ENCODE measurements around the gene PPRC1.

PPRC1 gene

GRCh38 chr10:102101152-102101551 lies 31.7 kb upstream of the PPRC1 start:
- peak; percentile 32 for TF ChIP-seq CTCF (IDR thresholded peaks at IDR 0.05; ENCODE audit: control insufficient read depth, extremely low read depth, insufficient read depth)
- H3K4me3 ChIP-seq (ENCODE audit: low read depth, low read length) = no peak overlapping the region
- no peak for DNase-seq (ENCODE audit: low read depth)

- no peak for TF ChIP-seq CTCF (IDR thresholded peaks at IDR 0.05; ENCODE audit: control insufficient read depth, extremely low read depth, insufficient read depth)
- DNase-seq (ENCODE audit: low read depth) = no peak
- no peak overlapping the region for H3K4me3 ChIP-seq (ENCODE audit: low read depth, low read length)
Measured at GRCh38 chr10:102102421-102102820, 30.4 kb upstream of the PPRC1 start.

GRCh38 chr10:102106998-102107397 lies 25.8 kb upstream of the PPRC1 start:
- TF ChIP-seq CTCF (IDR thresholded peaks at IDR 0.05; ENCODE audit: control insufficient read depth, extremely low read depth, insufficient read depth) = no peak
- no peak for DNase-seq (ENCODE audit: low read depth)
- no peak overlapping the region for H3K4me3 ChIP-seq (ENCODE audit: low read depth, low read length)

DNA sequence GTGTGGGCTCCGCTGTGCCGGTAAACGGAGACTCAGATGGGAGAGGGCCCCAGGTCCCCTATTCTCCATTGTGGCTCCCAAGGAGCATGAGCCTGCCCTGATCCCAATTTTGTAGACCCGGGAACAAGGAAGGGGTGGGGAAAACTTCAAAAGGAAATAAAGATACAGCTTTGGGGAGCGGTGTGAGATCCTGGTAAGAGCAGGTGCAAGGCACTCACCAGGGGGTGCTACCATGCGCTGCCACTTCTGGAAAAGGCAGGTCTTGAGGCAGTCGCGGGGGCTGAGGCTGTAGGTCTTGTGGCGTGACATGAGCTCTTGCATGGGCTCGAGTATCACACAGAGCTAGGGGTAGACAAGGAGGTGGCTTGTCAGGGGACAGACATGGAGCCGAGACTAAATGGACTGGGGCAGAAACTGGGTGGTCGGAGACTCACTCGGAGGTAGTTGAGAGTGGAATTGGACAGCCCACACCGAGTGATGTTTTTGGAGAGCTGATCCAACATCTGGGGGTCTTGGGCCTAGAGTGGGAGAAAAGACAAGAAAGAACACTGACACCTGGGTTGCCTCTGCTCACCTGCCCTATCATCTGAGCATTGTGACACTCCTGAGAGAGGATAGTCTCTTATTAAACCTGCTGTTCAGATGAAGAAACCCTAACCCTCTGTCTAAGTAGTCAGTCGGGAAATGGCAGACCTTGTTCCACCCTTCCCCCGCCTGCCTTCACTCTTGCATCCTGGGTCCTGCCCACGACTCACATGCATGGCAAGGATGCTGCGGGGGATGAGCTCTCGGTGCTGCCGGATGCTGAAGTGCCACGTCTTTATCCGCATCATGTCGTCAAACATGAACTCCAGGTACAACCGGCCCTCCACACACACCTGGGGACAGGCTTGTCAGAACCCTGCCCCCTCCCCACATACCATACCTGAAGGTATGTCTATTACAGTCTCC lies 23.4 kb upstream of the PPRC1 start:
- no peak overlapping the region for H3K4me3 ChIP-seq (ENCODE audit: low read depth, low read length)
- TF ChIP-seq CTCF (IDR thresholded peaks at IDR 0.05; ENCODE audit: control insufficient read depth, extremely low read depth, insufficient read depth) = no peak
- no peak for DNase-seq (ENCODE audit: low read depth)

GRCh38 chr10:102111276-102111675 lies 21.6 kb upstream of the PPRC1 start:
- TF ChIP-seq CTCF (IDR thresholded peaks at IDR 0.05; ENCODE audit: control insufficient read depth, extremely low read depth, insufficient read depth) = no peak
- no peak for DNase-seq (ENCODE audit: low read depth)
- no peak overlapping the region for H3K4me3 ChIP-seq (ENCODE audit: low read depth, low read length)

GRCh38 chr10:102112210-102112817 lies 20.5 kb upstream of the PPRC1 start:
- no peak for DNase-seq (ENCODE audit: low read depth)
- TF ChIP-seq CTCF (IDR thresholded peaks at IDR 0.05; ENCODE audit: control insufficient read depth, extremely low read depth, insufficient read depth) = peak; percentile 3; the same call in 1 of the 2 replicates
- H3K4me3 ChIP-seq (ENCODE audit: low read depth, low read length) = no peak overlapping the region
